H1 (cell line): ENCODE results near the gene LRRC27. TPM values are rescaled to one million over a fixed set of nuclear protein-coding genes. Genes with fewer than 3 reads are reported as not detected.

Experiments
- CBX5 ChIP-seq: fragments of 300-800, 300-1000 bp; sonication (generic); IDR thresholded peaks from 2 replicates; pipeline ENCODE4 v1.7.1; 2016; ENCODE audit warnings: antibody characterized with exemption, low read length, low read depth
- CBX8 ChIP-seq: fragments of 300-800, 300-1000 bp; sonication (generic); IDR thresholded peaks from 2 replicates; pipeline ENCODE4 v1.7.1; 2016; ENCODE audit warnings: low read depth, low read length, borderline replicate concordance
- CREB1 ChIP-seq: IDR thresholded peaks from 2 replicates; pipeline ENCODE4 v1.6.1; 2012; ENCODE audit warnings: inconsistent platforms
- CTBP2 ChIP-seq: IDR thresholded peaks from 2 replicates; pipeline ENCODE4 v1.7.0; 2011; ENCODE audit warnings: borderline replicate concordance, mild to moderate bottlenecking, moderate library complexity, mixed read lengths, low read length; ENCODE audit not compliant: insufficient read depth, insufficient read length
- EGR1 ChIP-seq: IDR thresholded peaks from 2 replicates; pipeline ENCODE4 v1.6.1; 2011; ENCODE audit warnings: low read depth, low read length, borderline replicate concordance
- EP300 ChIP-seq, 2 experiments: IDR thresholded peaks; 1 replicate in 1 of 2; 2 replicates in 1 of 2; pipeline ENCODE4 v1.6.1; 2011 to 2012; ENCODE audit warnings: low read depth in 2 of 2, low read length in 2 of 2, mild to moderate bottlenecking in 2 of 2, borderline replicate concordance in 1 of 2, inconsistent platforms in 1 of 2, moderate library complexity in 1 of 2
- FOSL1 ChIP-seq: IDR thresholded peaks from 2 replicates; pipeline ENCODE4 v1.6.1; 2011; ENCODE audit warnings: mild to moderate bottlenecking, low read depth, low read length, moderate library complexity; ENCODE audit not compliant: insufficient read depth
- KDM1A ChIP-seq: fragments of 200-600, 300-600 bp; sonication (generic); IDR thresholded peaks from 2 replicates; pipeline ENCODE4 v1.7.1; 2016; ENCODE audit warnings: mild to moderate bottlenecking, low read length, borderline replicate concordance
- MAX ChIP-seq: IDR thresholded peaks from 2 replicates; pipeline ENCODE4 v1.6.1; 2012; ENCODE audit warnings: inconsistent platforms
- RBBP5 ChIP-seq: IDR thresholded peaks from 2 replicates; pipeline ENCODE4 v1.7.1; 2012; ENCODE audit warnings: low read depth, mild to moderate bottlenecking, inconsistent platforms, low read length, moderate library complexity, borderline replicate concordance
- SP4 ChIP-seq: IDR thresholded peaks from 2 replicates; pipeline ENCODE4 v1.6.1; 2012; ENCODE audit warnings: low read length, inconsistent platforms
- TEAD4 ChIP-seq: IDR thresholded peaks from 2 replicates; pipeline ENCODE4 v1.6.1; 2012; ENCODE audit warnings: low read depth, low read length, inconsistent platforms, mixed read lengths
- polyA plus RNA-seq, 7 experiments: library from polyadenylated mRNA; depleted of rRNA in 3 of 7; stranded (reverse) in 5 of 7; unstranded in 2 of 7; fragments of >200 nt in 5 of 7; fragments of 200-250 nt in 2 of 7; gene quantifications; 1 replicate in 5 of 7; 2 replicates in 1 of 7; 4 replicates in 1 of 7; pipeline versions ENCODE4 v1.2.1 to v1.2.3, GENCODE V29; 2011 to 2013; ENCODE audit warnings: missing spikeins in 2 of 7, mixed read lengths in 2 of 7
- total RNA-seq: library from RNA; stranded (reverse); fragmentation: NEBNext Ultra II Directional; extraction: Animal tissue kit (Norgen Biotek cat#: 25700); gene quantifications from 2 replicates; pipeline ENCODE4 v1.2.1, GENCODE V29; 2021

The LRRC27 gene
- total and polyA plus RNA-seq, 2 of the 8 experiments (the other 6 are each of a cell fraction or from before 2014, with no cell fraction given), result 1.2 to 3.8 TPM

DNA sequence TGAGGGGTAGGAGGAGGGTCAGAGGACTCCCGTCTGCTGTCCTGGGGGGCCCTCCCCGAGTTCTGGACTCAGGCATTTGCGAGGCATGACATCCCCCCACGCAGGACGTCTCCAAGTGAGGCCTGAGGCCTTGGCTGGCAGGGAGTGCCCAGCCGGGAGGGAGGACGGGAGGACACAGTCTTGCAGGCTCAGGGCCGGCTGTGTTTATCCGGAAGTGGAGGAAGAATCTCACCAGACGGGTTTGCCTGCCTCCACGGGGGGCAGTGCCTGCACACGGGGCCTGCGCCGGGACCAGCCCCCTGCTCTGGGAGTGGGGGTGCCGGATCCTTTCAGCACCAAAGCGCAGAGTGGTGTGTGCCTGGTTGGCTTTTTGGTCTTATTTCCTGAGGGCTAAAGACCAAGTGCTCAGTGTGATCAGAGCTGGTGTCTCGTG lies 75.9 kb downstream of the LRRC27 start (continued):
- TF ChIP-seq KDM1A (no peak), TEAD4 (peak; percentile 89), CBX5 (no peak), CBX8 (no peak), CREB1 (no peak), RBBP5 (peak; percentile 98), EP300 (IDR thresholded peaks at IDR 0.05; ENCODE audit: borderline replicate concordance in 1 of 2, low read depth in 2 of 2, low read length in 2 of 2) (peak in 1 of 2 experiments; percentile 98; a peak in 2 of 3 replicates), FOSL1 (no peak), MAX (peak; percentile 55), EGR1 (peak; percentile 63; the same call in 1 of the 2 replicates), CTBP2 (peak; percentile 81), SP4 (no peak)
